ENCODE data around the gene SPATA3. TPM values are rescaled to one million over a fixed set of nuclear protein-coding genes. Genes with fewer than 3 reads are reported as not detected.

SPATA3 gene
- total and polyA plus RNA-seq, 2 experiments from 2014 or later: not detected

- Histone ChIP-seq H3K4me2 (no peak overlapping the region), H4K20me1 (ENCODE audit: insufficient read depth, poor library complexity, severe bottlenecking) (no peaks in the 10 kb centered on the region), H3K9me2 (replicated peaks; ENCODE audit: insufficient read depth) (no peaks in the 10 kb centered on the region), H3K27me3 (no peaks in the 10 kb centered on the region), H3K4me3 (no peak overlapping the region), H3K27ac (no peak overlapping the region), H2AFZ (no peak overlapping the region), H3K9me3 (ENCODE audit: low read depth) (no peaks in the 10 kb centered on the region), H3K36me3 (replicated peaks; ENCODE audit: insufficient read depth, low read depth) (no peaks in the 10 kb centered on the region), H3K79me2 (no peaks in the 10 kb centered on the region), H3K4me1 (ENCODE audit: insufficient read depth) (no peaks in the 10 kb centered on the region)
- 95% methylated on average over 2 of the region's 2 CpGs for WGBS (ENCODE audit: low lambda C conversion rate, missing lambda C conversion rate)
- no peak for DNase-seq (ENCODE audit: low spot score)
- no peak for TF ChIP-seq CTCF (IDR thresholded peaks at IDR 0.05; ENCODE audit: poor library complexity)
- TF ChIP-seq EZH2phosphoT487 (IDR thresholded peaks at IDR 0.05; ENCODE audit: low read depth, severe bottlenecking, unreplicated experiment): no peak
- no peak for TF ChIP-seq EZH2 (IDR thresholded peaks at IDR 0.05; ENCODE audit: borderline replicate concordance)
These were observed 3.0 kb downstream of the SPATA3 start for GRCh38 chr2:230998882-230999281.

- Histone ChIP-seq H3K9me2 (replicated peaks; ENCODE audit: insufficient read depth) (no peaks in the 10 kb centered on the region), H3K4me1 (ENCODE audit: insufficient read depth) (no peaks in the 10 kb centered on the region), H3K36me3 (replicated peaks; ENCODE audit: insufficient read depth, low read depth) (no peaks in the 10 kb centered on the region), H3K79me2 (no peaks in the 10 kb centered on the region), H3K9me3 (ENCODE audit: low read depth) (no peaks in the 10 kb centered on the region), H3K4me2 (no peak overlapping the region), H3K27ac (no peak overlapping the region), H3K4me3 (no peak overlapping the region), H3K27me3 (no peaks in the 10 kb centered on the region), H2AFZ (no peak overlapping the region), H4K20me1 (ENCODE audit: insufficient read depth, poor library complexity, severe bottlenecking) (no peaks in the 10 kb centered on the region)
- TF ChIP-seq CTCF (IDR thresholded peaks at IDR 0.05; ENCODE audit: poor library complexity) (no peak), EZH2 (IDR thresholded peaks at IDR 0.05; ENCODE audit: borderline replicate concordance) (no peak), EZH2phosphoT487 (IDR thresholded peaks at IDR 0.05; ENCODE audit: low read depth, severe bottlenecking, unreplicated experiment) (no peak)
- no peak for DNase-seq (ENCODE audit: low spot score)
- WGBS (ENCODE audit: low lambda C conversion rate, missing lambda C conversion rate): 82% methylated on average over 4 of the region's 4 CpGs
These were observed 3.6 kb downstream of the SPATA3 start for GRCh38 chr2:230999477-230999876.

- TF ChIP-seq EZH2phosphoT487 (IDR thresholded peaks at IDR 0.05; ENCODE audit: low read depth, severe bottlenecking, unreplicated experiment): no peak
- Histone ChIP-seq H4K20me1 (ENCODE audit: insufficient read depth, poor library complexity, severe bottlenecking) (no peaks in the 10 kb centered on the region), H3K9me2 (replicated peaks; ENCODE audit: insufficient read depth) (no peaks in the 10 kb centered on the region), H3K9me3 (ENCODE audit: low read depth) (no peaks in the 10 kb centered on the region), H3K79me2 (no peaks in the 10 kb centered on the region), H2AFZ (no peak overlapping the region), H3K4me3 (no peak overlapping the region), H3K4me1 (ENCODE audit: insufficient read depth) (no peaks in the 10 kb centered on the region), H3K27me3 (no peaks in the 10 kb centered on the region), H3K36me3 (replicated peaks; ENCODE audit: insufficient read depth, low read depth) (no peaks in the 10 kb centered on the region), H3K27ac (no peak overlapping the region), H3K4me2 (no peak overlapping the region)
- DNase-seq (ENCODE audit: low spot score): no peak
- WGBS (ENCODE audit: low lambda C conversion rate, missing lambda C conversion rate): 58% methylated on average over 24 of the region's 24 CpGs
These were observed 4.4 kb downstream of the SPATA3 start for GRCh38 chr2:231000211-231000904.

DNA sequence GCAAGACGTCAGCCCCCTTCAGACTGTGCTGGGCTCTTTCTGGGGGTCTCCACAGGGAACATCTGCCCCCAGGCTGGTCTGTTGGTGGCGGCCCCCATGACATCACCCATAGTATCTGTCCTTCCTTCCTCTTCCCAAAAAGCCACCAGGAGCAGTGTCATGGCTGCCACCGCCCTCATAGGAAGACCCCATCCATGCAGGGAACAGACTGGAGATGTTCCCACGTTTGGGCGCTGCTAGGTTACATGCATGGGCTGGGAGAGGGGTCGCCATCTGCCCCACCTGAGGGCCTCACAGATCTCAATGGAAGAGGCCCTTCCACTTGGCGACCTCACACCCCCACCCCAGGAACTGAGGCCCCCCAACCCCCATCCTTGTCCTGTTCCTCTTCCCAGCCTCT is 5.1 kb downstream of the SPATA3 start:
- no peaks in the 10 kb centered on the region for H3K4me1 ChIP-seq (ENCODE audit: insufficient read depth)
- no peak for TF ChIP-seq CTCF (IDR thresholded peaks at IDR 0.05; ENCODE audit: poor library complexity)
- no peak for TF ChIP-seq EZH2 (IDR thresholded peaks at IDR 0.05; ENCODE audit: borderline replicate concordance)
- TF ChIP-seq EZH2phosphoT487 (IDR thresholded peaks at IDR 0.05; ENCODE audit: low read depth, severe bottlenecking, unreplicated experiment): no peak
- 77% methylated on average over 5 of the region's 7 CpGs for WGBS (ENCODE audit: low lambda C conversion rate, missing lambda C conversion rate)

More for the DNA sequence above, 5.1 kb downstream of the SPATA3 start:
- Histone ChIP-seq H3K9me2 (replicated peaks; ENCODE audit: insufficient read depth) (no peaks in the 10 kb centered on the region), H3K27me3 (no peaks in the 10 kb centered on the region), H3K27ac (no peak overlapping the region), H3K4me3 (no peak overlapping the region), H2AFZ (no peak overlapping the region), H3K4me2 (no peak overlapping the region), H3K9me3 (ENCODE audit: low read depth) (no peaks in the 10 kb centered on the region), H3K79me2 (no peaks in the 10 kb centered on the region), H4K20me1 (ENCODE audit: insufficient read depth, poor library complexity, severe bottlenecking) (no peaks in the 10 kb centered on the region), H3K36me3 (replicated peaks; ENCODE audit: insufficient read depth, low read depth) (no peaks in the 10 kb centered on the region)
- DNase-seq (ENCODE audit: low spot score): no peak

All from hepatocyte (in vitro differentiated cells).